Measurements from ENCODE around the gene MMAA.
"Not testable (repeated sequence)": the region's sequence is repeated elsewhere in the genome, so short reads cannot be mapped to it uniquely, and the experiment has no call there.

The MMAA gene

GRCh38 chr4:145635630-145636029, 16.4 kb downstream of the MMAA start:
- no peak for DNase-seq

GRCh38 chr4:145639186-145639698, 20.1 kb downstream of the MMAA start:
- no peak for DNase-seq

GRCh38 chr4:145640236-145640635, 21.1 kb downstream of the MMAA start:
- not testable (repeated sequence) for DNase-seq

GRCh38 chr4:145643295-145643694, 24.1 kb downstream of the MMAA start:
- no peak for DNase-seq

- DNase-seq: no peak
Measured at GRCh38 chr4:145644699-145645098, 25.5 kb downstream of the MMAA start.

GRCh38 chr4:145656156-145656555, 37.0 kb downstream of the MMAA start:
- no peak for DNase-seq

GRCh38 chr4:145660064-145660463, 40.9 kb downstream of the MMAA start:
- no peak for DNase-seq

- no peak for DNase-seq
Measured at GRCh38 chr4:145663194-145663593, 44.0 kb downstream of the MMAA start.

- DNase-seq: no peak
Measured at GRCh38 chr4:145665773-145666172, 46.6 kb downstream of the MMAA start.

- DNase-seq: no peak
Measured at GRCh38 chr4:145670422-145670821, 51.2 kb downstream of the MMAA start.

- no peak for DNase-seq
Measured at GRCh38 chr4:145679520-145679919, 60.3 kb downstream of the MMAA start.

GRCh38 chr4:145679991-145680455, 60.8 kb downstream of the MMAA start, which contains the start of gene C4orf51:
C4orf51 (plus strand) TSS chr4:145680146; CDS start chr4:145680204, 58 bp downstream.
- no peak for DNase-seq

GRCh38 chr4:145680902-145681301, 61.7 kb downstream of the MMAA start:
- DNase-seq: no peak

GRCh38 chr4:145681518-145681917, 62.3 kb downstream of the MMAA start:
- no peak for DNase-seq

- DNase-seq: no peak
Measured at GRCh38 chr4:145681956-145682355, 62.8 kb downstream of the MMAA start.

GRCh38 chr4:145686991-145687390, 67.8 kb downstream of the MMAA start:
- no peak for DNase-seq

- no peak for DNase-seq
Measured at GRCh38 chr4:145690610-145691009, 71.4 kb downstream of the MMAA start.

GRCh38 chr4:145691416-145691815, 72.2 kb downstream of the MMAA start:
- DNase-seq: not testable (repeated sequence)

GRCh38 chr4:145694929-145695328, 75.7 kb downstream of the MMAA start:
- DNase-seq: no peak

- no peak for DNase-seq
Measured at GRCh38 chr4:145697332-145697731, 78.1 kb downstream of the MMAA start.

GRCh38 chr4:145698507-145698906, 79.3 kb downstream of the MMAA start:
- DNase-seq: no peak

GRCh38 chr4:145703850-145704497, 84.8 kb downstream of the MMAA start:
- DNase-seq: no peak

- no peak for DNase-seq
Measured at GRCh38 chr4:145709336-145709735, 90.2 kb downstream of the MMAA start.

All from activated CD4-positive, CD25-positive, alpha-beta regulatory T cell (primary cell).